HFF-Myc (cell line): ENCODE data around the gene SVIP.

Source experiments
- DNase-seq: peaks from one replicate; pipeline ENCODE4 v3.0.0-alpha.2; 2011; ENCODE audit warnings: low read depth; ENCODE audit errors: extremely low read depth
- H3K4me3 ChIP-seq: replicated peaks from 2 replicates; pipeline ENCODE4 v1.5.1; 2011; ENCODE audit warnings: low read depth, mild to moderate bottlenecking, control low read depth, low read length
- CTCF ChIP-seq: IDR thresholded peaks from 2 replicates; pipeline ENCODE4 v1.5.1; 2012; ENCODE audit warnings: mild to moderate bottlenecking, low read depth, low read length, control low read depth; ENCODE audit errors: missing control alignments

The SVIP gene

GRCh38 chr11:22786475-22786874, 43.1 kb downstream of the SVIP start:
- H3K4me3 ChIP-seq: no peak overlapping the region
- DNase-seq: no peak
- TF ChIP-seq CTCF: no peak

GRCh38 chr11:22785251-22785650, 44.4 kb downstream of the SVIP start:
- no peak for TF ChIP-seq CTCF
- H3K4me3 ChIP-seq: no peak overlapping the region
- no peak for DNase-seq

- no peak for DNase-seq
- TF ChIP-seq CTCF: no peak
- H3K4me3 ChIP-seq: no peak overlapping the region
These were observed 48.5 kb downstream of the SVIP start for GRCh38 chr11:22780952-22781593.

GRCh38 chr11:22779850-22780249, 49.8 kb downstream of the SVIP start:
- TF ChIP-seq CTCF: no peak
- no peak overlapping the region for H3K4me3 ChIP-seq
- DNase-seq: no peak

- no peak for DNase-seq
These were observed 51.0 kb downstream of the SVIP start for GRCh38 chr11:22778642-22779041.

GRCh38 chr11:22775248-22775647, 54.4 kb downstream of the SVIP start:
- H3K4me3 ChIP-seq: no peak overlapping the region
- no peak for TF ChIP-seq CTCF
- no peak for DNase-seq

More at GRCh38 chr11:22778642-22779041, 51.0 kb downstream of the SVIP start:
- TF ChIP-seq CTCF: no peak
- no peak overlapping the region for H3K4me3 ChIP-seq

- no peak for DNase-seq
- H3K4me3 ChIP-seq: no peak overlapping the region
- TF ChIP-seq CTCF: no peak
These were observed 54.9 kb downstream of the SVIP start for GRCh38 chr11:22774716-22775115.
